ENCODE results near the gene AGAP1. TPM values are rescaled to one million over a fixed set of nuclear protein-coding genes. Genes with fewer than 3 reads are reported as not detected.

The AGAP1 gene
- total RNA-seq, 1 donor from 2014 or later = 44.0 TPM

- H3K4me1 Mint-ChIP-seq = peaks cover 5% of the 10 kb centered on the region
Observed at GRCh38 chr2:235580426-235581157, 86.7 kb downstream of the AGAP1 start.

GRCh38 chr2:235582081-235582686, 88.3 kb downstream of the AGAP1 start:
- no peak overlapping the region for H3K27ac Mint-ChIP-seq

More at GRCh38 chr2:235580426-235581157, 86.7 kb downstream of the AGAP1 start:
- no peaks in the 10 kb centered on the region for H3K27me3 Mint-ChIP-seq (ENCODE audit: low read depth)
- no peak for DNase-seq (ENCODE audit: low spot score in 2 of 2, unreplicated experiment in 2 of 2)
- no peak overlapping the region for H3K27ac Mint-ChIP-seq
- TF ChIP-seq CTCF (IDR thresholded peaks at IDR 0.05; ENCODE audit: unreplicated experiment) = no peak
- no peaks in the 10 kb centered on the region for H3K36me3 Mint-ChIP-seq
- H3K9me3 Mint-ChIP-seq = no peaks in the 10 kb centered on the region
- no peak overlapping the region for H3K4me3 Mint-ChIP-seq

GRCh38 chr2:235582729-235583128, 88.9 kb downstream of the AGAP1 start:
- DNase-seq (ENCODE audit: low spot score in 2 of 2, unreplicated experiment in 2 of 2) = no peak
- H3K27me3 Mint-ChIP-seq (ENCODE audit: low read depth) = no peaks in the 10 kb centered on the region
- H3K4me1 Mint-ChIP-seq = peaks cover 2% of the 10 kb centered on the region
- no peaks in the 10 kb centered on the region for H3K9me3 Mint-ChIP-seq
- no peak overlapping the region for H3K27ac Mint-ChIP-seq
- no peak for TF ChIP-seq CTCF (IDR thresholded peaks at IDR 0.05; ENCODE audit: unreplicated experiment)
- H3K4me3 Mint-ChIP-seq = no peak overlapping the region
- no peaks in the 10 kb centered on the region for H3K36me3 Mint-ChIP-seq

More at GRCh38 chr2:235582081-235582686, 88.3 kb downstream of the AGAP1 start:
- H3K4me1 Mint-ChIP-seq = peaks cover 2% of the 10 kb centered on the region
- no peak for DNase-seq (ENCODE audit: low spot score in 2 of 2, unreplicated experiment in 2 of 2)
- no peaks in the 10 kb centered on the region for H3K36me3 Mint-ChIP-seq
- TF ChIP-seq CTCF (IDR thresholded peaks at IDR 0.05; ENCODE audit: unreplicated experiment) = no peak
- no peaks in the 10 kb centered on the region for H3K9me3 Mint-ChIP-seq
- H3K27me3 Mint-ChIP-seq (ENCODE audit: low read depth) = no peaks in the 10 kb centered on the region
- H3K4me3 Mint-ChIP-seq = no peak overlapping the region

GRCh38 chr2:235583144-235583543, 89.3 kb downstream of the AGAP1 start:
- peaks cover 2% of the 10 kb centered on the region for H3K4me1 Mint-ChIP-seq
- no peak overlapping the region for H3K27ac Mint-ChIP-seq
- H3K4me3 Mint-ChIP-seq = no peak overlapping the region
- DNase-seq (ENCODE audit: low spot score in 2 of 2, unreplicated experiment in 2 of 2) = no peak
- no peaks in the 10 kb centered on the region for H3K27me3 Mint-ChIP-seq (ENCODE audit: low read depth)
- TF ChIP-seq CTCF (IDR thresholded peaks at IDR 0.05; ENCODE audit: unreplicated experiment) = no peak
- no peaks in the 10 kb centered on the region for H3K36me3 Mint-ChIP-seq
- no peaks in the 10 kb centered on the region for H3K9me3 Mint-ChIP-seq

GRCh38 chr2:235583925-235584637, 90.2 kb downstream of the AGAP1 start:
- no peaks in the 10 kb centered on the region for H3K9me3 Mint-ChIP-seq
- peaks cover 2% of the 10 kb centered on the region for H3K4me1 Mint-ChIP-seq
- no peak for DNase-seq (ENCODE audit: low spot score in 2 of 2, unreplicated experiment in 2 of 2)
- no peak overlapping the region for H3K27ac Mint-ChIP-seq
- TF ChIP-seq CTCF (IDR thresholded peaks at IDR 0.05; ENCODE audit: unreplicated experiment) = no peak
- no peak overlapping the region for H3K4me3 Mint-ChIP-seq
- H3K36me3 Mint-ChIP-seq = no peaks in the 10 kb centered on the region
- no peaks in the 10 kb centered on the region for H3K27me3 Mint-ChIP-seq (ENCODE audit: low read depth)

All from mesothelial cell of epicardium (in vitro differentiated cells).